SK-N-SH (cell line): ENCODE data around the gene LIMS2. TPM values are rescaled to one million over a fixed set of nuclear protein-coding genes. Genes with fewer than 3 reads are reported as not detected.

ENCODE experiments used
- CTCF ChIA-PET: fragments of 300-600, 350-600 bp; formaldehyde crosslinking; extraction: SDS; loops from one replicate; lab custom pipeline; 2021; lab: Yijun Ruan, JAX
- POLR2A ChIA-PET: fragments of 350-600 bp; sonication (Branson Sonifier 250); formaldehyde crosslinking; extraction: SDS; loops from one replicate; lab custom pipeline; 2020; ENCODE audit warnings: antibody characterized with exemption, inconsistent platforms; lab: Yijun Ruan, JAX
- DNase-seq: peaks from one replicate; pipeline ENCODE4 v3.0.0; 2012
- H2AFZ ChIP-seq: fragments of 200-600 bp; sonication (generic); 2 replicates; pipeline ENCODE4 v1.8.1; 2016; ENCODE audit warnings: antibody characterized with exemption, mild to moderate bottlenecking, low read depth
- H3F3A ChIP-seq: fragments of 200-600 bp; sonication (generic); replicated peaks from 2 replicates; pipeline ENCODE3; 2016; ENCODE audit warnings: antibody characterized with exemption, mild to moderate bottlenecking; ENCODE audit not compliant: insufficient read depth
- H3K27ac ChIP-seq, 2 experiments: fragments of 200-500 bp in 1 of 2; fragments of 200-600 bp in 1 of 2; sonication (Bioruptor generic) in 1 of 2; sonication (generic), shearing (Covaris generic) in 1 of 2; 2 replicates each; pipeline versions ENCODE4 v1.5.1 to v1.6.1; 2014 to 2016; ENCODE audit warnings: low read depth in 2 of 2, inconsistent platforms in 1 of 2, low read length in 1 of 2, mild to moderate bottlenecking in 1 of 2, mixed read lengths in 1 of 2
- H3K27me3 ChIP-seq: fragments of 200-600 bp; sonication (generic), shearing (Covaris generic); 2 replicates; pipeline ENCODE4 v1.6.1; 2016; ENCODE audit warnings: mixed run types; ENCODE audit not compliant: insufficient read depth
- H3K36me3 ChIP-seq, 2 experiments: fragments of 200-500 bp in 1 of 2; fragments of 200-600 bp in 1 of 2; sonication (Bioruptor generic) in 1 of 2; sonication (generic) in 1 of 2; replicated peaks in 1 of 2; 2 replicates each; pipeline versions ENCODE3 to v1.5.1; 2014 to 2016; ENCODE audit warnings: low read length in 1 of 2, mild to moderate bottlenecking in 1 of 2; ENCODE audit not compliant: insufficient read depth in 2 of 2, control insufficient read depth in 1 of 2
- H3K4me1 ChIP-seq, 2 experiments: fragments of 200-500 bp in 1 of 2; fragments of 200-600 bp in 1 of 2; sonication (Bioruptor generic) in 1 of 2; sonication (generic), shearing (Covaris generic) in 1 of 2; 2 replicates each; pipeline versions ENCODE4 v1.5.1 to v1.6.1; 2014 to 2016; ENCODE audit warnings: low read depth in 1 of 2, low read length in 1 of 2, mixed run types in 1 of 2; ENCODE audit not compliant: insufficient read depth in 2 of 2, control insufficient read depth in 1 of 2
- H3K4me2 ChIP-seq: fragments of 200-600 bp; sonication (generic), shearing (Covaris generic); 2 replicates; pipeline ENCODE4 v1.6.1; 2017; ENCODE audit warnings: mixed run types
- H3K4me3 ChIP-seq, 2 experiments: fragments of 200-500 bp in 1 of 2; fragments of 200-600 bp in 1 of 2; sonication (Bioruptor generic) in 1 of 2; sonication (generic), shearing (Covaris generic) in 1 of 2; 2 replicates each; pipeline versions ENCODE4 v1.5.1 to v1.8.1; 2014 to 2016; ENCODE audit warnings: low read depth in 2 of 2, inconsistent platforms in 1 of 2, low read length in 1 of 2, mild to moderate bottlenecking in 1 of 2, mixed read lengths in 1 of 2, moderate library complexity in 1 of 2
- H3K79me2 ChIP-seq: fragments of 200-600 bp; sonication (generic); 2 replicates; pipeline ENCODE4 v1.8.1; 2017; ENCODE audit warnings: mild to moderate bottlenecking; ENCODE audit not compliant: insufficient read depth
- H3K9ac ChIP-seq: fragments of 200-600 bp; sonication (generic); 2 replicates; pipeline ENCODE4 v1.6.1; 2017; ENCODE audit warnings: mixed run types
- H3K9me2 ChIP-seq: fragments of 200-600 bp; sonication (generic); 2 replicates; pipeline ENCODE4 v1.6.1; 2017; ENCODE audit warnings: mixed run types
- H3K9me3 ChIP-seq: fragments of 200-600 bp; sonication (generic); 2 replicates; pipeline ENCODE4 v1.6.1; 2017; ENCODE audit warnings: mixed run types, mild to moderate bottlenecking, moderate library complexity
- H4K20me1 ChIP-seq: fragments of 200-600 bp; sonication (generic); 2 replicates; pipeline ENCODE4 v1.6.1; 2017; ENCODE audit warnings: mild to moderate bottlenecking, mixed run types; ENCODE audit not compliant: insufficient read depth
- FOXM1 ChIP-seq: IDR thresholded peaks from 2 replicates; pipeline ENCODE4 v1.4.0; 2012; ENCODE audit warnings: low read depth, mild to moderate bottlenecking
- GABPA ChIP-seq: IDR thresholded peaks from 2 replicates; pipeline ENCODE4 v1.4.0; 2012; ENCODE audit warnings: low read depth, mild to moderate bottlenecking
- GATA2 ChIP-seq: sonication (generic); formaldehyde crosslinking; IDR thresholded peaks from 2 replicates; pipeline ENCODE4 v1.5.0; 2020; ENCODE audit warnings: mild to moderate bottlenecking, missing genetic modification reagents
- JUND ChIP-seq: IDR thresholded peaks from 2 replicates; pipeline ENCODE4 v1.4.0; 2012
- MEF2A ChIP-seq: IDR thresholded peaks from 2 replicates; pipeline ENCODE4 v1.4.0; 2012; ENCODE audit warnings: low read depth, borderline replicate concordance
- MXI1 ChIP-seq: IDR thresholded peaks from 2 replicates; pipeline ENCODE4 v1.6.1; 2012; ENCODE audit warnings: mild to moderate bottlenecking, low read depth, low read length, improper control_type of control experiment
- POLR2AphosphoS5 ChIP-seq: IDR thresholded peaks from 2 replicates; pipeline ENCODE4 v1.6.1; 2012; ENCODE audit warnings: low read depth, low read length
- RAD21 ChIP-seq: IDR thresholded peaks from 2 replicates; pipeline ENCODE4 v1.6.1; 2012; ENCODE audit warnings: mild to moderate bottlenecking, low read length
- RFX5 ChIP-seq: IDR thresholded peaks from 2 replicates; pipeline ENCODE4 v1.6.1; 2012; ENCODE audit warnings: mild to moderate bottlenecking, improper control_type of control experiment, low read length
- SMC3 ChIP-seq: IDR thresholded peaks from 2 replicates; pipeline ENCODE4 v1.6.1; 2012; ENCODE audit warnings: low read depth, low read length, improper control_type of control experiment
- TAF1 ChIP-seq: IDR thresholded peaks from 2 replicates; pipeline ENCODE4 v1.6.1; 2012; ENCODE audit warnings: low read depth, mild to moderate bottlenecking, low read length, moderate library complexity, borderline replicate concordance
- TCF12 ChIP-seq: IDR thresholded peaks from 2 replicates; pipeline ENCODE4 v1.4.0; 2012
- TEAD4 ChIP-seq: IDR thresholded peaks from 2 replicates; pipeline ENCODE4 v1.4.0; 2012; ENCODE audit warnings: mild to moderate bottlenecking, borderline replicate concordance; ENCODE audit not compliant: insufficient read depth
- WGBS: methylation state at CpG from one replicate; pipeline ENCODE4 v1.1.6; 2017; ENCODE audit warnings: low lambda C conversion rate; 5-methylcytosine and 5-hydroxymethylcytosine counted together
- polyA plus RNA-seq, 3 experiments: library from polyadenylated mRNA; depleted of rRNA; stranded (reverse); fragments of >200 nt; gene quantifications; 2 replicates each; pipeline ENCODE4 v1.2.3, GENCODE V29; 2012
- TF ChIP-seq, protein P1 (sequence below): fragments of 150-350 bp; IDR thresholded peaks from 2 replicates; pipeline ENCODE4 v1.6.1; 2016; ENCODE audit warnings: mild to moderate bottlenecking, low read depth, low read length
- TF ChIP-seq, protein P2 (sequence below): fragments of 150-350 bp; IDR thresholded peaks from 2 replicates; pipeline ENCODE4 v1.6.1; 2017; ENCODE audit warnings: antibody characterized with exemption, low read length, low read depth, borderline replicate concordance
- TF ChIP-seq, protein P3 (sequence below): IDR thresholded peaks from 2 replicates; pipeline ENCODE4 v1.4.0; 2012; ENCODE audit warnings: low read depth, borderline replicate concordance

LIMS2 gene
- polyA plus RNA-seq, 1 of the 3 experiments (the other 2 are of a cell fraction), result 2.7 TPM

DNA sequence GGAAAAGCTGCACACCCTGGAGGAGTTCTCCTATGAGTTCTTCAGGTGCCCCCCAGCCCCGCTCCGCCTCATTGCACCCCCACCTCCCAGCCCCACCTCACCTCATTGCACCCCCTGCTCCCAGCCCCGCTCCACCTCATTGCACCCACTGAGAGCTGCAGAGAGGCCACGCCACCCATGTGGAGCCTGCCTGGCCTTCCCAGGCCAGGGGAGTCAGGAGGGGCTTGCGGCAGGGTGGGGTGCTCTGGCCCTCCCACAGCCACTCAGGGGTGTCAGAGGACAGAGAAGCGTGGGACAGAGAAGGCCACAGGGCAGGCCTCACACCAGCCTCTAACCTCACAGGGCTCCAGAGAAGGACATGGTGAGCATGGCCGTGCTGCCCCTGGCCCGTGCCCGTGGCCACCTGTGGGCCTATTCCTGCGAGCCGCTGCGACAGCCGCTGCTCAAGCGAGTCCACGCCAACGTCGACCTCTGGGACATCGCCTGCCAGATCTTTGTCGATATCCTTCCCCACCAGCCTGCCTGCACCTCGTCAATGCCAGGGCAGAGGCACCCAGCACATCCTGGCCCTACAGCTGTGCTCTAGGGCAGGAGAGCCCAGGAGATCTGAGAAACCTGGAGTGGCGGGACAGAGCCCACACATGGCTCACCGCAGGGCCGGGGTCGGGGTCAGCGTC, 44.3 kb downstream of the LIMS2 start:
- TF ChIP-seq, protein P1, sequence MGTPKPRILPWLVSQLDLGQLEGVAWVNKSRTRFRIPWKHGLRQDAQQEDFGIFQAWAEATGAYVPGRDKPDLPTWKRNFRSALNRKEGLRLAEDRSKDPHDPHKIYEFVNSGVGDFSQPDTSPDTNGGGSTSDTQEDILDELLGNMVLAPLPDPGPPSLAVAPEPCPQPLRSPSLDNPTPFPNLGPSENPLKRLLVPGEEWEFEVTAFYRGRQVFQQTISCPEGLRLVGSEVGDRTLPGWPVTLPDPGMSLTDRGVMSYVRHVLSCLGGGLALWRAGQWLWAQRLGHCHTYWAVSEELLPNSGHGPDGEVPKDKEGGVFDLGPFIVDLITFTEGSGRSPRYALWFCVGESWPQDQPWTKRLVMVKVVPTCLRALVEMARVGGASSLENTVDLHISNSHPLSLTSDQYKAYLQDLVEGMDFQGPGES, result no peak
- TF ChIP-seq GABPA (no peak), RFX5 (no peak), SMC3 (no peak), POLR2AphosphoS5 (no peak), MEF2A (no peak), GATA2 (CRISPR knock-in tag) (no peak), TEAD4 (no peak), TAF1 (no peak), JUND (no peak), FOXM1 (no peak), MXI1 (no peak), TCF12 (no peak), RAD21 (no peak)
- TF ChIP-seq, protein P2, sequence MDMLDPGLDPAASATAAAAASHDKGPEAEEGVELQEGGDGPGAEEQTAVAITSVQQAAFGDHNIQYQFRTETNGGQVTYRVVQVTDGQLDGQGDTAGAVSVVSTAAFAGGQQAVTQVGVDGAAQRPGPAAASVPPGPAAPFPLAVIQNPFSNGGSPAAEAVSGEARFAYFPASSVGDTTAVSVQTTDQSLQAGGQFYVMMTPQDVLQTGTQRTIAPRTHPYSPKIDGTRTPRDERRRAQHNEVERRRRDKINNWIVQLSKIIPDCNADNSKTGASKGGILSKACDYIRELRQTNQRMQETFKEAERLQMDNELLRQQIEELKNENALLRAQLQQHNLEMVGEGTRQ, result no peak
- TF ChIP-seq, protein P3, sequence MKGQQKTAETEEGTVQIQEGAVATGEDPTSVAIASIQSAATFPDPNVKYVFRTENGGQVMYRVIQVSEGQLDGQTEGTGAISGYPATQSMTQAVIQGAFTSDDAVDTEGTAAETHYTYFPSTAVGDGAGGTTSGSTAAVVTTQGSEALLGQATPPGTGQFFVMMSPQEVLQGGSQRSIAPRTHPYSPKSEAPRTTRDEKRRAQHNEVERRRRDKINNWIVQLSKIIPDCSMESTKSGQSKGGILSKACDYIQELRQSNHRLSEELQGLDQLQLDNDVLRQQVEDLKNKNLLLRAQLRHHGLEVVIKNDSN, result no peak
- ChIA-PET POLR2A (no interaction called here), CTCF (interaction anchor here (0.6 to 2.0 kb wide), 5 partner anchors 9 to 453 kb away, joined by 3 to 8 read pairs (median 3); no protein-coding TSS in a partner anchor)
- H3K9me2 ChIP-seq, result no peaks in the 10 kb centered on the region
- H3F3A ChIP-seq, result no peaks in the 10 kb centered on the region
- no peaks in the 10 kb centered on the region for H4K20me1 ChIP-seq
- no peak overlapping the region for H3K27ac ChIP-seq
- no peak for DNase-seq
- H3K9ac ChIP-seq, result no peak overlapping the region
- no peaks in the 10 kb centered on the region for H3K9me3 ChIP-seq
- H3K4me3 ChIP-seq, result no peak overlapping the region
- WGBS, result 76% methylated on average over 7 of the region's 25 CpGs
- H3K4me1 ChIP-seq, result peaks cover 0 to 34% of the 10 kb centered on the region in 2 experiments; a peak in 1 of 4 replicates
- H3K79me2 ChIP-seq, result no peaks in the 10 kb centered on the region
- no peak overlapping the region for H2AFZ ChIP-seq
- H3K27me3 ChIP-seq, result no peaks in the 10 kb centered on the region
- H3K36me3 ChIP-seq, result no peaks in the 10 kb centered on the region
- H3K4me2 ChIP-seq, result no peak overlapping the region
